ENCODE results near the gene EPHA8.

The EPHA8 gene

DNA sequence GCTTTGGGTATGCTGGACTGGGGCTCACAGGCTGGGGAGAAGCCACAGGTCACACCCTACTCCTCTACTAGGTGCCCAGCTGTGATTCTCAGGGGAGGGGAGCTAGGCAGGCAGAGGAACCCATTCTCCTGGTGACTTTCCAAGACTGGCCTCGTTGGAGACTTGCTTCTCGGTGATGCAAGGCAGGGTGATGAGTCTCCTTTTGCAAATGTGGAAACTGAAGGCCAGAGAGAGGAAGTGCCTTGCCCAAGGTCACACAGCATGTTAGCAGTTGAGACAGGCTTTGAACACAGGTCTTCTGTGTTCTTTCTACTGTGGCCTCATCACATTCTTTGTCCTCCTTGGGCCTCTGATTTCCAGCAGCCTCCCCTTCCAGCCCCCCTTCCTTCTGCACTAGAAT, 52.6 kb downstream of the EPHA8 start:
- TF ChIP-seq, protein P1, sequence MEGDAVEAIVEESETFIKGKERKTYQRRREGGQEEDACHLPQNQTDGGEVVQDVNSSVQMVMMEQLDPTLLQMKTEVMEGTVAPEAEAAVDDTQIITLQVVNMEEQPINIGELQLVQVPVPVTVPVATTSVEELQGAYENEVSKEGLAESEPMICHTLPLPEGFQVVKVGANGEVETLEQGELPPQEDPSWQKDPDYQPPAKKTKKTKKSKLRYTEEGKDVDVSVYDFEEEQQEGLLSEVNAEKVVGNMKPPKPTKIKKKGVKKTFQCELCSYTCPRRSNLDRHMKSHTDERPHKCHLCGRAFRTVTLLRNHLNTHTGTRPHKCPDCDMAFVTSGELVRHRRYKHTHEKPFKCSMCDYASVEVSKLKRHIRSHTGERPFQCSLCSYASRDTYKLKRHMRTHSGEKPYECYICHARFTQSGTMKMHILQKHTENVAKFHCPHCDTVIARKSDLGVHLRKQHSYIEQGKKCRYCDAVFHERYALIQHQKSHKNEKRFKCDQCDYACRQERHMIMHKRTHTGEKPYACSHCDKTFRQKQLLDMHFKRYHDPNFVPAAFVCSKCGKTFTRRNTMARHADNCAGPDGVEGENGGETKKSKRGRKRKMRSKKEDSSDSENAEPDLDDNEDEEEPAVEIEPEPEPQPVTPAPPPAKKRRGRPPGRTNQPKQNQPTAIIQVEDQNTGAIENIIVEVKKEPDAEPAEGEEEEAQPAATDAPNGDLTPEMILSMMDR (IDR thresholded peaks at IDR 0.05; ENCODE audit: extremely low read depth, insufficient read depth, missing control alignments): no peak
- in situ Hi-C loops (cut with MboI; ENCODE audit: low pct_unique_long_range_greater_than_20kb, low sequenced_read_pairs, unreplicated experiment): no loop called here
- DNase-seq (ENCODE audit: low spot score): no peak

DNA sequence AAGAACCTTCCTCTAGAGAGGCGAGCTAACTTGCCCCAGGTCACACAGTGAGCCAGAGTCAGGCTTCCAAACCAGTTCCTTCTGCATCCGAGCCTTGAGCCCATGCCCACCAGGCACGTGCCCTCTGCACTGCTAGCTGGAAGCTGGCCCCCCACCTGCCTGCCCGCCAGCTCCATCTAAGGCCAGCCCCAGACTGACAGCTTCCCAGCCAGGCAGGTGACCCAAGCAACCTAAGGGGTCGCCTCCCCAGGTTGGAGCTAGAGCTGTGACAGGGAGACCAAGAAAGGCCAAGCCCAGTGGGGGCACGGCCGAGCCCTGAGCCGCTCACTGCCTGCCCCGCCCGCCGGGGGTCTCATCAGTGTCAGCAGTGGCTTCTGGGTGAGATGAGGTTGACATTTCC, 53.3 kb downstream of the EPHA8 start:
- in situ Hi-C loops (cut with MboI; ENCODE audit: low pct_unique_long_range_greater_than_20kb, low sequenced_read_pairs, unreplicated experiment): no loop called here
- no peak for DNase-seq (ENCODE audit: low spot score)
- TF ChIP-seq, protein P1 (IDR thresholded peaks at IDR 0.05; ENCODE audit: extremely low read depth, insufficient read depth, missing control alignments): no peak

DNA sequence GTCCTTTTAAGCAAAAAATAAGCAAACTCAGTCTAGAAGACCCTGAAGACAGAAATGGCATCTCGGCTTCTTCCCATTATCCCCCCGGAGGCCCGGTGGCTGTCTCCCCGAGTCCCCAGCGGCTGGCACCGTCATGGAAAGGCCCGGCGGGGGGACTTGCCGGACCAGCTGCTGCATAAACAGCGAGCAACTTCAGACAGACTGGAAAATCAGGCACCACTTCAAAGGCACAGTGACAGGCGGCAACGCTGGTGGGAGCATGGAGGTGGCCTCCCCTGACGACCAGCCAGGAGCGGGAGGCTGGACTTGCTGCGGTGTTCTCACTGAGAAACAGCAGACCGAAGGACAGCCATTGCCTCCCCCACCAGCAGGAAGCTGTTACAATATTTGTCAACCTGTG, 54.8 kb downstream of the EPHA8 start:
- in situ Hi-C loops (cut with MboI; ENCODE audit: low pct_unique_long_range_greater_than_20kb, low sequenced_read_pairs, unreplicated experiment): no loop called here
- TF ChIP-seq, protein P1 (IDR thresholded peaks at IDR 0.05; ENCODE audit: extremely low read depth, insufficient read depth, missing control alignments): no peak
- no peak for DNase-seq (ENCODE audit: low spot score)

DNA sequence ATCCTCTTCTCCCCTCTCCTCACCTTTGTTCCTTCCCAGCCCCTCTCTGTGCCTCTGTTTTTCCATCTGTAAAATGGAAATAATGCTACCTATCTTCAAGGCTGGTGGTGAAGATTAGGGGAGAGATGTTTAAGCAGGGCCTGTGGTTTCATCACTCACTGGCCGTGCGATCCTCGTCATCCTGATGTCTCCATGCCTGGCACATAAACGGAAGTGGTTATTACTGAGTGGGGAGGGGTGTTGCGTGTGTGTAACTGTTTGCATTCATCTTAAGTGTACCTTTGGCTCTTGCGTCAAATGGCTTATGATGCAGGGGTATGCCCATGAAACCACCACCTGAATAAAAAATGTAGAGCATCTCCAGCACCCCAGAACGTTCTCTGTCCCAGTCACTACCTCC, 56.0 kb downstream of the EPHA8 start:
- TF ChIP-seq, protein P1 (IDR thresholded peaks at IDR 0.05; ENCODE audit: extremely low read depth, insufficient read depth, missing control alignments): no peak
- DNase-seq (ENCODE audit: low spot score): no peak
- in situ Hi-C loops (cut with MboI; ENCODE audit: low pct_unique_long_range_greater_than_20kb, low sequenced_read_pairs, unreplicated experiment): no loop called here

DNA sequence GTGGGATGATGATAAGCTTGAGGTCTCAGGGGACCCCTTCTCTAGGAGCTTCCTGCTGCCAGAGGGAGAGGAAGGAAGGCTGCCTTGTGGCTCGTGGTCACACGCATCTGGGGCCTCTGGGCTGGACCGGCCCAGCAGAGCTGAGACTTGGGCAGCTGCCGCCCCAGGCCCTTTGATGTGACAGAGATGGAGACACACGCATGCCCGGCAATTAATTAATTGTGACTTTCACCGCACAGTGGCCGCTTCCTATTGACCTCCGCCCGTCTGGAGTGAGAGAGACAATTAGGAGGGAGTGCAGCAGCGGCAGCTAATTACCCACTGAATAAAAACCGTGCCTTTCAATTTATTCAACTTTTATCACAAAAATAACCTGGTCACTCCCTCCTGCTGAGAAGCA, 56.5 kb downstream of the EPHA8 start:
- in situ Hi-C loops (cut with MboI; ENCODE audit: low pct_unique_long_range_greater_than_20kb, low sequenced_read_pairs, unreplicated experiment): no loop called here
- DNase-seq (ENCODE audit: low spot score): no peak
- TF ChIP-seq, protein P1 (IDR thresholded peaks at IDR 0.05; ENCODE audit: extremely low read depth, insufficient read depth, missing control alignments): no peak

DNA sequence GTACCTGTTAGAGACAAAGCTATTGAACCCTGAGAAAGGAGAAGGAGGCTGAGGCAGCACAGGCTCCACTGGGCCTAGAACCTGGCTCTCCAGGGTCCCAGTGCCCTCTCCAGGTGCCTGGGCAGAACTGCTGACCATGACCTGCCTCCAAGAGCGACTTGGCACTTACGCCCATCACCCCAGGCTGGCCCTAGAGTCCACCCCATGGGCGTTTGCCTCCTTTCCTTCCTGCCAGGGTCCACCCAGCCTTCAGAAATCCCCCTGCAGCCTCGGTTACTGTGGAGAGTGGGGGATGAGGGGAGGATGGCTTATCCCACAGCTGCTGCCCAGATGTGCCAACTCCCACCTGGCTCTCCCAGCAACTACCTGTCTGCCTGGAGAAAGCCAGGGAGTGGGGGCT, 58.5 kb downstream of the EPHA8 start:
- in situ Hi-C loops (cut with MboI; ENCODE audit: low pct_unique_long_range_greater_than_20kb, low sequenced_read_pairs, unreplicated experiment): no loop called here
- DNase-seq (ENCODE audit: low spot score): no peak
- TF ChIP-seq, protein P1 (IDR thresholded peaks at IDR 0.05; ENCODE audit: extremely low read depth, insufficient read depth, missing control alignments): no peak
